ENCODE data around the gene PSMD1.

Gene PSMD1

GRCh38 chr2:231068525-231069222 is 12.0 kb downstream of the PSMD1 start:
- Histone ChIP-seq H3K14ac (ENCODE audit: low read length) (no peak overlapping the region), H4K91ac (ENCODE audit: low read depth, low read length) (no peak overlapping the region), H3K36me3 (ENCODE audit: control insufficient read depth in 1 of 2, insufficient read depth in 2 of 2, low read length in 2 of 2) (peaks cover 5 to 22% of the 10 kb centered on the region in 2 experiments), H3K23ac (ENCODE audit: low read length) (no peak overlapping the region), H3K79me1 (ENCODE audit: low read length) (no peaks in the 10 kb centered on the region), H4K8ac (ENCODE audit: low read depth, low read length) (no peak overlapping the region), H3K18ac (ENCODE audit: low read length) (no peak overlapping the region), H2BK12ac (ENCODE audit: low read length) (no peak overlapping the region), H3K79me2 (ENCODE audit: control insufficient read depth, insufficient read depth, low read length, poor library complexity) (no peaks in the 10 kb centered on the region), H3K9me3 (ENCODE audit: insufficient read depth, low read depth, low read length) (no peaks in the 10 kb centered on the region), H2AK5ac (ENCODE audit: low read length) (no peak overlapping the region), H2BK120ac (ENCODE audit: insufficient read depth, low read length, poor library complexity) (no peak overlapping the region), H4K12ac (ENCODE audit: low read depth, low read length) (no peak overlapping the region), H3K4me2 (ENCODE audit: low read length) (no peak overlapping the region), H2AFZ (ENCODE audit: insufficient read depth, low read length, poor library complexity) (no peak overlapping the region), H3K4ac (ENCODE audit: low read depth, low read length) (no peak overlapping the region), H2BK5ac (ENCODE audit: low read depth, low read length, poor library complexity) (no peak overlapping the region), H3K4me3 (ENCODE audit: low read depth, low read length) (no peak overlapping the region), H3K27ac (ENCODE audit: low read depth, low read length) (no peak overlapping the region), H3K9ac (ENCODE audit: low read length) (no peak overlapping the region), H3K4me1 (ENCODE audit: control insufficient read depth in 1 of 2, insufficient read depth in 2 of 2, low read length in 2 of 2) (no peaks in the 10 kb centered on the region), H3K27me3 (ENCODE audit: insufficient read depth, low read length) (no peaks in the 10 kb centered on the region)
- no CpG with 5 or more reads among the region's 5 CpGs for WGBS (ENCODE audit: extremely low coverage, insufficient coverage, insufficient read length)
- peak; percentile 85 to 97 for DNase-seq

DNA sequence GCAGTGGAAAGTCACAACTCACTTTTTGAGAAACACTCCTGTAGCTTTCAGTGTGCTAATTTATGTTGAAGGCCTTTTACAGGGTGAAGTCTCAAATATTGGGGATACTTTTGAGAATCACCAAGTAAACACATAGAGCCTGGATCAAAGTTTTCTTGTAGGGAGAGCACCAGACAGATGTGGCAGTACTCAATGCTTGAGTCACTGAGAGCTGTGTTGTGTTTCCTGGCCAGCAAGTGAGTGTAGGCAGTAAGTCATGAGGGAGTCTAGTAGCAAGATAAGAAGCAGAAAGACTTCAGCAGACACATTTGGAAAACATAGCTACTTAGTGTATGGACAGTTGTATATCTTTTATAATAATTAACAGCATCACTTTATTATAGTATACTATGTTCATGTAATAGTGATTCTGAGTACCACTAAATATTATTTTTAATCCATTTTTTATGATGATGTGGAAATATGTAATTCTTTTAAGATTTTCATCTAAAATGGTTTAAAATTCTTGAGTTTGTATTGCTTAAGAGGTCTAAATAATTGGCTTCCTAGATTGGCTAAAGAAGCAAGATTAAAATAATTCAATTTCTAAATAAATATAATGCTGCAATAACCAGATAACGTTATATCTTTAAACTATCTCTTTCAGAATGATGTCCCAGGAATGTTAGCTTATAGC is 12.8 kb downstream of the PSMD1 start:
- H3K18ac ChIP-seq (ENCODE audit: low read length) = no peak overlapping the region

DNA sequence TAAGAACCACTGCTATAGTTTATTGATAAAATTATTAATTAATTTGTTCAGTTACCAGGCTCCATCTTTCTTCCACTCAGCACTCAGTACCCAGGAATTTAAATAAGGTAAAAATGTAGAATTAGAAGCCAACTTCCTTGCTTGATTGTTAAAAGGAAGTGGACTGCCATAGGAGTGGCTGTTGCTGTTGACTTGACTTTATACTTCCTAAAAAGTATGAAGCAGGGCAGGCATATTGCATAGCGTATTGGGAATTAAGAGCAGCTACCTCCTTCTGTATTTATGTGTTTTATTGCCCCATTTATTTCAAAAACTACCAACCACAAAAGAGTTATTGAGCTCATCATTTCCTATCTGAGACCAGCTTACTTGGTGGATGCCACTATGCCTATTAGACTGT is 27.9 kb downstream of the PSMD1 start:
- no peak for DNase-seq
- Histone ChIP-seq H3K27ac (ENCODE audit: low read depth, low read length) (no peak overlapping the region), H2AK5ac (ENCODE audit: low read length) (no peak overlapping the region), H3K79me1 (ENCODE audit: low read length) (no peaks in the 10 kb centered on the region), H2BK120ac (ENCODE audit: insufficient read depth, low read length, poor library complexity) (no peak overlapping the region), H3K27me3 (ENCODE audit: insufficient read depth, low read length) (no peaks in the 10 kb centered on the region), H4K8ac (ENCODE audit: low read depth, low read length) (no peak overlapping the region), H2BK5ac (ENCODE audit: low read depth, low read length, poor library complexity) (no peak overlapping the region), H4K91ac (ENCODE audit: low read depth, low read length) (no peak overlapping the region), H3K9me3 (ENCODE audit: insufficient read depth, low read depth, low read length) (no peaks in the 10 kb centered on the region), H3K4me3 (ENCODE audit: low read depth, low read length) (no peak overlapping the region), H2AFZ (ENCODE audit: insufficient read depth, low read length, poor library complexity) (no peak overlapping the region), H3K4me1 (ENCODE audit: control insufficient read depth in 1 of 2, insufficient read depth in 2 of 2, low read length in 2 of 2) (no peaks in the 10 kb centered on the region), H3K4me2 (ENCODE audit: low read length) (no peak overlapping the region), H3K79me2 (ENCODE audit: control insufficient read depth, insufficient read depth, low read length, poor library complexity) (no peaks in the 10 kb centered on the region), H4K12ac (ENCODE audit: low read depth, low read length) (no peak overlapping the region), H3K18ac (ENCODE audit: low read length) (no peak overlapping the region), H3K9ac (ENCODE audit: low read length) (no peak overlapping the region), H3K36me3 (ENCODE audit: control insufficient read depth in 1 of 2, insufficient read depth in 2 of 2, low read length in 2 of 2) (peaks cover 28 to 52% of the 10 kb centered on the region in 2 experiments), H3K14ac (ENCODE audit: low read length) (no peak overlapping the region), H2BK12ac (ENCODE audit: low read length) (no peak overlapping the region), H3K4ac (ENCODE audit: low read depth, low read length) (no peak overlapping the region), H3K23ac (ENCODE audit: low read length) (no peak overlapping the region)
- no CpG with 5 or more reads among the region's 1 CpG for WGBS (ENCODE audit: extremely low coverage, insufficient coverage, insufficient read length)

More for the DNA sequence above, 12.8 kb downstream of the PSMD1 start:
- H3K79me1 ChIP-seq (ENCODE audit: low read length) = no peaks in the 10 kb centered on the region
- H3K36me3 ChIP-seq (ENCODE audit: control insufficient read depth in 1 of 2, insufficient read depth in 2 of 2, low read length in 2 of 2) = peaks cover 8 to 22% of the 10 kb centered on the region in 2 experiments
- no peak overlapping the region for H2AFZ ChIP-seq (ENCODE audit: insufficient read depth, low read length, poor library complexity)
- no peak overlapping the region for H2AK5ac ChIP-seq (ENCODE audit: low read length)
- WGBS (ENCODE audit: extremely low coverage, insufficient coverage, insufficient read length) = no CpG with 5 or more reads among the region's 1 CpG
- H2BK120ac ChIP-seq (ENCODE audit: insufficient read depth, low read length, poor library complexity) = no peak overlapping the region
- H3K4me3 ChIP-seq (ENCODE audit: low read depth, low read length) = no peak overlapping the region
- no peaks in the 10 kb centered on the region for H3K4me1 ChIP-seq (ENCODE audit: control insufficient read depth in 1 of 2, insufficient read depth in 2 of 2, low read length in 2 of 2)
- no peaks in the 10 kb centered on the region for H3K27me3 ChIP-seq (ENCODE audit: insufficient read depth, low read length)
- no peak overlapping the region for H2BK12ac ChIP-seq (ENCODE audit: low read length)
- H3K27ac ChIP-seq (ENCODE audit: low read depth, low read length) = no peak overlapping the region
- no peak overlapping the region for H2BK5ac ChIP-seq (ENCODE audit: low read depth, low read length, poor library complexity)
- no peak overlapping the region for H3K14ac ChIP-seq (ENCODE audit: low read length)
- no peak overlapping the region for H3K9ac ChIP-seq (ENCODE audit: low read length)
- no peaks in the 10 kb centered on the region for H3K9me3 ChIP-seq (ENCODE audit: insufficient read depth, low read depth, low read length)
- no peak overlapping the region for H3K4ac ChIP-seq (ENCODE audit: low read depth, low read length)
- peak; percentile 46 to 67 for DNase-seq
- H4K12ac ChIP-seq (ENCODE audit: low read depth, low read length) = no peak overlapping the region
- no peak overlapping the region for H3K4me2 ChIP-seq (ENCODE audit: low read length)
- no peak overlapping the region for H3K23ac ChIP-seq (ENCODE audit: low read length)
- H3K79me2 ChIP-seq (ENCODE audit: control insufficient read depth, insufficient read depth, low read length, poor library complexity) = no peaks in the 10 kb centered on the region
- H4K8ac ChIP-seq (ENCODE audit: low read depth, low read length) = no peak overlapping the region
- no peak overlapping the region for H4K91ac ChIP-seq (ENCODE audit: low read depth, low read length)

GRCh38 chr2:231088754-231089153 is 32.1 kb downstream of the PSMD1 start:
- DNase-seq = no peak
- H3K79me1 ChIP-seq (ENCODE audit: low read length) = no peaks in the 10 kb centered on the region
- H3K4ac ChIP-seq (ENCODE audit: low read depth, low read length) = no peak overlapping the region
- no peak overlapping the region for H2BK120ac ChIP-seq (ENCODE audit: insufficient read depth, low read length, poor library complexity)
- no peak overlapping the region for H3K18ac ChIP-seq (ENCODE audit: low read length)
- H3K79me2 ChIP-seq (ENCODE audit: control insufficient read depth, insufficient read depth, low read length, poor library complexity) = no peaks in the 10 kb centered on the region
- no peak overlapping the region for H4K91ac ChIP-seq (ENCODE audit: low read depth, low read length)
- no peaks in the 10 kb centered on the region for H3K27me3 ChIP-seq (ENCODE audit: insufficient read depth, low read length)
- WGBS (ENCODE audit: extremely low coverage, insufficient coverage, insufficient read length) = no CpG with 5 or more reads among the region's 4 CpGs
- H2AK5ac ChIP-seq (ENCODE audit: low read length) = no peak overlapping the region
- no peak overlapping the region for H4K8ac ChIP-seq (ENCODE audit: low read depth, low read length)
- no peak overlapping the region for H3K14ac ChIP-seq (ENCODE audit: low read length)
- H4K12ac ChIP-seq (ENCODE audit: low read depth, low read length) = no peak overlapping the region
- H2AFZ ChIP-seq (ENCODE audit: insufficient read depth, low read length, poor library complexity) = no peak overlapping the region
- no peak overlapping the region for H3K27ac ChIP-seq (ENCODE audit: low read depth, low read length)
- H2BK5ac ChIP-seq (ENCODE audit: low read depth, low read length, poor library complexity) = no peak overlapping the region
- H2BK12ac ChIP-seq (ENCODE audit: low read length) = no peak overlapping the region
- H3K36me3 ChIP-seq (ENCODE audit: control insufficient read depth in 1 of 2, insufficient read depth in 2 of 2, low read length in 2 of 2) = peaks cover 19 to 45% of the 10 kb centered on the region in 2 experiments
- H3K23ac ChIP-seq (ENCODE audit: low read length) = no peak overlapping the region
- H3K4me2 ChIP-seq (ENCODE audit: low read length) = no peak overlapping the region
- peaks cover 2% of the 10 kb centered on the region for H3K9me3 ChIP-seq (ENCODE audit: insufficient read depth, low read depth, low read length)
- no peak overlapping the region for H3K4me3 ChIP-seq (ENCODE audit: low read depth, low read length)
- H3K9ac ChIP-seq (ENCODE audit: low read length) = no peak overlapping the region
- H3K4me1 ChIP-seq (ENCODE audit: control insufficient read depth in 1 of 2, insufficient read depth in 2 of 2, low read length in 2 of 2) = no peaks in the 10 kb centered on the region

Data from trophoblast cell (in vitro differentiated cells and primary cell).